IMR-90 (cell line): Measurements from ENCODE around the gene KCNK7. TPM values are rescaled to one million over a fixed set of nuclear protein-coding genes. Genes with fewer than 3 reads are reported as not detected.

ENCODE experiments used
- ATAC-seq: fragments of 200-7000 bp; cut with Tn5 transposase; 2 replicates; pipeline ENCODE4 v1.9.1; 2020; ENCODE audit warnings: low read depth, mild to moderate bottlenecking, moderate library complexity
- BruUV-seq: library from RNA; stranded (reverse); fragments of 400-500 nt; replicated peaks from 2 replicates; lab custom pipeline; 2021; lab: Mats Ljungman, UMichigan
- CTCF ChIA-PET: fragments of 300-600 bp; formaldehyde crosslinking; extraction: SDS; loops from one replicate; lab custom pipeline; 2021; ENCODE audit warnings: antibody characterized with exemption; lab: Yijun Ruan, JAX
- POLR2A ChIA-PET: fragments of 300-600 bp; sonication (Branson Sonifier 250); formaldehyde crosslinking; loops from one replicate; lab custom pipeline; 2022; ENCODE audit warnings: antibody characterized with exemption; ENCODE audit not compliant: unreplicated experiment; lab: Charles Lee
- DNase-seq: peaks from one replicate; pipeline ENCODE4 v3.0.0; 2013
- H2AFZ ChIP-seq: replicated peaks from 2 replicates; pipeline ENCODE3; 2013; ENCODE audit warnings: low read length, mild to moderate bottlenecking; ENCODE audit not compliant: poor library complexity
- H2AK5ac ChIP-seq: 2 replicates; pipeline ENCODE4 v1.6.1; 2013; ENCODE audit warnings: low read depth, low read length, inconsistent platforms
- H2AK9ac ChIP-seq: replicated peaks from 2 replicates; pipeline ENCODE3; 2013; ENCODE audit warnings: mild to moderate bottlenecking, low read depth, low read length, moderate library complexity; ENCODE audit not compliant: poor library complexity
- H2BK120ac ChIP-seq: 2 replicates; pipeline ENCODE4 v1.6.1; 2013; ENCODE audit warnings: low read depth, low read length, inconsistent platforms
- H2BK15ac ChIP-seq: 3 replicates; pipeline ENCODE4 v1.6.1; 2013; ENCODE audit warnings: low read depth, low read length, inconsistent platforms
- H2BK20ac ChIP-seq: 2 replicates; pipeline ENCODE4 v1.6.1; 2013; ENCODE audit warnings: low read depth, mild to moderate bottlenecking, inconsistent platforms, low read length, moderate library complexity
- H2BK5ac ChIP-seq: 2 replicates; pipeline ENCODE4 v1.6.1; 2013; ENCODE audit warnings: mild to moderate bottlenecking, low read depth, low read length, inconsistent platforms; ENCODE audit not compliant: poor library complexity, severe bottlenecking
- H3K14ac ChIP-seq: replicated peaks from 2 replicates; pipeline ENCODE4 v1.6.1; 2013; ENCODE audit warnings: low read depth, low read length, inconsistent platforms
- H3K18ac ChIP-seq: 2 replicates; pipeline ENCODE4 v1.6.1; 2013; ENCODE audit warnings: low read depth, low read length, control low read depth
- H3K23ac ChIP-seq: 2 replicates; pipeline ENCODE4 v1.6.1; 2013; ENCODE audit warnings: low read depth, low read length, inconsistent platforms
- H3K27ac ChIP-seq: 2 replicates; pipeline ENCODE4 v1.5.1; 2013; ENCODE audit warnings: mild to moderate bottlenecking, control low read depth, low read length; ENCODE audit not compliant: insufficient read depth
- H3K27me3 ChIP-seq: 2 replicates; pipeline ENCODE4 v1.6.1; 2013; ENCODE audit warnings: low read length; ENCODE audit not compliant: control insufficient read depth, insufficient read depth
- H3K36me3 ChIP-seq: 2 replicates; pipeline ENCODE4 v1.6.1; 2013; ENCODE audit warnings: low read length, mixed read lengths; ENCODE audit not compliant: control insufficient read depth, insufficient read depth
- H3K4ac ChIP-seq: 2 replicates; pipeline ENCODE4 v1.6.1; 2013; ENCODE audit warnings: low read depth, low read length, inconsistent platforms
- H3K4me1 ChIP-seq: 2 replicates; pipeline ENCODE4 v1.6.1; 2013; ENCODE audit warnings: low read length, mixed read lengths; ENCODE audit not compliant: control insufficient read depth, insufficient read depth
- H3K4me2 ChIP-seq: 2 replicates; pipeline ENCODE4 v1.6.1; 2013; ENCODE audit warnings: low read depth, mild to moderate bottlenecking, control low read depth, low read length, moderate library complexity
- H3K4me3 ChIP-seq: 2 replicates; pipeline ENCODE4 v1.5.1; 2013; ENCODE audit warnings: low read depth, mild to moderate bottlenecking, control low read depth, low read length, moderate library complexity; ENCODE audit not compliant: insufficient read depth
- H3K56ac ChIP-seq: 2 replicates; pipeline ENCODE4 v1.6.1; 2013; ENCODE audit warnings: low read length, inconsistent platforms; ENCODE audit not compliant: insufficient read depth; ENCODE audit errors: extremely low read depth
- H3K79me1 ChIP-seq, 2 experiments: 2 replicates each; pipeline ENCODE4 v1.6.1; 2013; ENCODE audit warnings: low read length in 2 of 2, inconsistent platforms in 1 of 2, low read depth in 1 of 2
- H3K9ac ChIP-seq: 2 replicates; pipeline ENCODE4 v1.6.1; 2013; ENCODE audit warnings: low read depth, low read length, control low read depth
- H3K9me1 ChIP-seq: 2 replicates; pipeline ENCODE4 v1.6.1; 2013; ENCODE audit warnings: low read length, inconsistent platforms; ENCODE audit not compliant: insufficient read depth
- H3K9me3 ChIP-seq: 2 replicates; pipeline ENCODE4 v1.6.1; 2013; ENCODE audit warnings: low read length; ENCODE audit not compliant: control insufficient read depth, insufficient read depth
- H4K20me1 ChIP-seq: 2 replicates; pipeline ENCODE4 v1.6.1; 2013; ENCODE audit warnings: low read length, inconsistent platforms; ENCODE audit not compliant: insufficient read depth
- H4K5ac ChIP-seq: 2 replicates; pipeline ENCODE4 v1.6.1; 2013; ENCODE audit warnings: mild to moderate bottlenecking, low read depth, low read length, control low read depth
- H4K8ac ChIP-seq, 2 experiments: 2 replicates each; pipeline ENCODE4 v1.6.1; 2013; ENCODE audit warnings: low read depth in 2 of 2, low read length in 2 of 2, control low read depth in 1 of 2, inconsistent platforms in 1 of 2
- H4K91ac ChIP-seq: 2 replicates; pipeline ENCODE4 v1.6.1; 2013; ENCODE audit warnings: low read depth, low read length, inconsistent platforms; ENCODE audit not compliant: insufficient read depth
- MAZ ChIP-seq: IDR thresholded peaks from 2 replicates; pipeline ENCODE4 v1.6.1; 2012; ENCODE audit warnings: low read depth, mild to moderate bottlenecking, low read length, improper control_type of control experiment, moderate library complexity, borderline replicate concordance
- MXI1 ChIP-seq: IDR thresholded peaks from 2 replicates; pipeline ENCODE4 v1.6.1; 2012; ENCODE audit warnings: low read depth, mild to moderate bottlenecking, low read length, moderate library complexity, borderline replicate concordance
- NFE2L2 ChIP-seq: fragments of 150-350 bp; IDR thresholded peaks from 2 replicates; pipeline ENCODE4 v1.6.1; 2016; ENCODE audit warnings: low read depth, mild to moderate bottlenecking, low read length
- RCOR1 ChIP-seq: IDR thresholded peaks from 2 replicates; pipeline ENCODE4 v1.6.1; 2012; ENCODE audit warnings: mild to moderate bottlenecking, low read length, improper control_type of control experiment; ENCODE audit not compliant: insufficient replicate concordance
- RFX5 ChIP-seq: IDR thresholded peaks from 2 replicates; pipeline ENCODE4 v1.8.0; 2012; ENCODE audit warnings: low read depth, mild to moderate bottlenecking, low read length, moderate library complexity
- WGBS, 2 experiments: methylation state at CpG; one replicate each; pipeline versions ENCODE4 v1.1.5 to v1.1.7; 2013; ENCODE audit warnings: missing lambda C conversion rate in 2 of 2; ENCODE audit not compliant: insufficient read length in 1 of 2; ENCODE audit errors: extremely low coverage in 2 of 2; 5-methylcytosine and 5-hydroxymethylcytosine counted together
- dilution Hi-C: fragments of 300-500 bp; cut with HindIII; formaldehyde crosslinking; loops from one replicate; pipeline ENCODE4 v1.14.3; 2018; ENCODE audit warnings: low sequenced_read_pairs; ENCODE audit not compliant: unreplicated experiment
- in situ Hi-C: fragments of 300-500 bp; cut with MboI; formaldehyde crosslinking; loops from 3 replicates; pipeline ENCODE4 v1.14.3; 2019; ENCODE audit warnings: low sequenced_read_pairs, inconsistent platforms, mixed read lengths
- intact Hi-C: fragments of 100-400 bp; cut with micrococcal nuclease; formaldehyde crosslinking; loops from 2 replicates; pipeline ENCODE4 v1.10.0; 2022
- polyA plus RNA-seq, 3 experiments: library from polyadenylated mRNA; depleted of rRNA; stranded (reverse); fragments of >200 nt; gene quantifications; 2 replicates each; pipeline ENCODE4 v1.2.3, GENCODE V29; 2012; ENCODE audit warnings: low replicate concordance in 1 of 3
- total RNA-seq: library from RNA; depleted of rRNA; stranded (reverse); fragments of >200 nt; gene quantifications from 2 replicates; pipeline ENCODE4 v1.2.3, GENCODE V29; 2012

The KCNK7 gene
- total and polyA plus RNA-seq, 2 of the 4 experiments (the other 2 are of a cell fraction) = 0.09 TPM; not detected in 1

DNA sequence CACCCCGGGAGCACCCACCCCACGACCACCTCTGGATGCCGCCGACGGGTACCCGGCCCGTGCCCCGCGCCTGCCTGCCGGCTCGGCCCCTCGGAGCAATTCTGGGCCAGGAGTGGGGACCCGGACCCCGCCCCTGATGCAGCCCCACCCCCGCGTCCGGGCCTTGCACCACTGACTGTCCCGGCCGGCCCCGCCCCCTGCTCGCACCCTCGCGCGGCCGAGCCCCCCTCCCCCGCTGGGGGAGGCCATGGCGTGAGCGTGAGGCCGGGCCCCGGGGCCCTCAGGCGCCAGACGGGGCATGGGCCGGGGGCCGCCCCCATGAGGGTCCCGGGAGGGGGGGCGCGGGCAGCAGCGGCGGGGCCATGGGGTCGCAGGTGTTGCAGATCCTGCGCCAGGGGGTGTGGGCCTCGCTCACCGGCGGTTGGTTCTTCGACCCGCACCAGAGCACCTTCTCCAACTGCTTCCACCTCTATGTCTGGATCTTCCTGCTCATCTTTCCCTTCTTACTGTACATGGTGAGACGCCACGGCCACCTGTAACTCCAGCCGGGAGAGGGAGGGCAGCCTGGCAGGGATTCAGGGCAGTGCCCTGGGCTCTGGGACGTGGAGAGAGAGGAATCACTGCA, 20.5 kb upstream of the KCNK7 start:
- H2BK15ac ChIP-seq = no peak overlapping the region
- BruUV-seq = no TSS peak

More for the DNA sequence above, 20.5 kb upstream of the KCNK7 start:
- H3K4me1 ChIP-seq = peaks cover 19% of the 10 kb centered on the region
- no peak overlapping the region for H3K18ac ChIP-seq
- CTCF ChIA-PET = no interaction called here
- peaks cover 26% of the 10 kb centered on the region for H4K20me1 ChIP-seq
- dilution Hi-C loops (no loop called here), intact Hi-C loops (no loop called here), in situ Hi-C loops (no loop called here)
- H3K14ac ChIP-seq = peak overlapping the region; percentile 68
- no peak overlapping the region for H2BK120ac ChIP-seq
- peak overlapping the region; percentile 34; the same call in 1 of the 2 replicates for H4K91ac ChIP-seq
- no peaks in the 10 kb centered on the region for H3K9me3 ChIP-seq
- H4K8ac ChIP-seq = peak overlapping the region in 1 of 2 experiments; percentile 75; a peak in 1 of 4 replicates
- H3K79me1 ChIP-seq = peaks cover 7 to 65% of the 10 kb centered on the region in 2 experiments
- no peak for TF ChIP-seq RCOR1
- TF ChIP-seq NFE2L2 = no peak
- TF ChIP-seq MXI1 = no peak
- no peak for TF ChIP-seq RFX5
- peak; percentile 27; the same call in 1 of the 2 replicates for TF ChIP-seq MAZ
- ATAC-seq (peak; percentile 16), DNase-seq (no peak)
- H2BK5ac ChIP-seq = peak overlapping the region; percentile 61
- WGBS, 2 experiments = 1% methylated on average over 12 of the region's 50 CpGs; no CpG with 5 or more reads in 1 of the 2 experiments
- peaks cover 30% of the 10 kb centered on the region; the same call in 1 of the 2 replicates for H3K36me3 ChIP-seq
- no peak overlapping the region for H2BK20ac ChIP-seq
- no peaks in the 10 kb centered on the region for H3K27me3 ChIP-seq
- H2AK5ac ChIP-seq = peak overlapping the region; percentile 49; the same call in 1 of the 2 replicates
- H4K5ac ChIP-seq = no peak overlapping the region
- H3K4me3 ChIP-seq = peak overlapping the region; percentile 56
- H2AK9ac ChIP-seq = peak overlapping the region; percentile 99
- peak overlapping the region; percentile 41; the same call in 1 of the 2 replicates for H3K23ac ChIP-seq
- peak overlapping the region; percentile 91 for H2AFZ ChIP-seq
- H3K27ac ChIP-seq = peak overlapping the region; percentile 69
- POLR2A ChIA-PET = interaction anchor here (1.0 kb wide), 2 partner anchors 108 to 116 kb away, joined by 3 to 4 read pairs; no protein-coding TSS in a partner anchor
- H3K56ac ChIP-seq = peak overlapping the region; percentile 73
- peak overlapping the region; percentile 85 for H3K9ac ChIP-seq
- H3K4ac ChIP-seq = peak overlapping the region; percentile 64
- 0 out of 2 replicates have a peak, but pooled peaks cover 9% of the 10 kb centered on the region for H3K9me1 ChIP-seq
- peak overlapping the region; percentile 93 for H3K4me2 ChIP-seq
